BLaER1 treated with 17β-estradiol and CSF1 and Interleukin-3, amounts not matched to agents 10 nM and 100 nM (cell line): Measurements from ENCODE around the gene CCNC.

Source experiments
- H3K27ac ChIP-seq, 11 experiments: shearing (Covaris generic); formaldehyde crosslinking; 2 replicates each; pipeline ENCODE4 v1.8.1; 2022
- H3K27me3 ChIP-seq, 11 experiments: shearing (Covaris generic); formaldehyde crosslinking; 2 replicates each; pipeline ENCODE4 v1.8.1; 2022
- H3K36me3 ChIP-seq, 11 experiments: shearing (Covaris generic); formaldehyde crosslinking; 2 replicates each; pipeline ENCODE4 v1.8.1; 2022
- H3K4me1 ChIP-seq, 10 experiments: shearing (Covaris generic); formaldehyde crosslinking; 2 replicates each; pipeline ENCODE4 v1.8.1; 2022
- H3K4me2 ChIP-seq, 11 experiments: shearing (Covaris generic); formaldehyde crosslinking; 2 replicates each; pipeline ENCODE4 v1.8.1; 2022
- H3K4me3 ChIP-seq, 10 experiments: shearing (Covaris generic); formaldehyde crosslinking; 2 replicates each; pipeline ENCODE4 v1.8.1; 2022
- H3K9ac ChIP-seq, 11 experiments: shearing (Covaris generic); formaldehyde crosslinking; 2 replicates each; pipeline ENCODE4 v1.8.1; 2022
- H3K9me3 ChIP-seq, 11 experiments: shearing (Covaris generic); formaldehyde crosslinking; replicated peaks in 1 of 11; 2 replicates each; pipeline ENCODE4 v1.8.1; 2022
- H4K20me1 ChIP-seq, 11 experiments: shearing (Covaris generic); formaldehyde crosslinking; 2 replicates each; pipeline ENCODE4 v1.8.1; 2022
- Cebpa-rat ChIP-seq, 11 experiments: shearing (Covaris generic); IDR thresholded peaks; 2 replicates each; pipeline ENCODE4 v1.8.1; 2022

CCNC gene

DNA sequence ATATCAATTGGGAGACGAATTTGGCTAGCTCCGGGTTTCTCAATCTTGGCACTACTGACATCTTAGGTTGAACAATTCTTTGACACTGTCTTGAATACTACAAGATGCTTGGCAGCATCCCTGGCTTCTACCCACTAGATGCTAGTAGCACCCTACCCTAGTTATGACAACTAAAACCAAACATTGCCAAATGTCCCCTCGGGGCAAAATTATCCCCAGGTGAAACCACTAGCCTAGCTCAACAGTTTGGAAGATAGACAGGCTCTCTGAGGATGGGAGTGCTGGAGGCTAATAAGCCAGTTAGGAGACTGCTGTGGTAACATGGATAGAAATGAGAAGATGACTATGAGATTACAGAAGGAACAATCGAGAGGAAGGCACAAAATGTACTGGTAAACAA is 20.9 kb downstream of the CCNC start:
- Histone ChIP-seq H3K4me3 (no peak overlapping the region), H3K9ac (no peak overlapping the region), H3K9me3 (no peaks in the 10 kb centered on the region), H3K27ac (no peak overlapping the region), H3K4me2 (no peak overlapping the region), H3K27me3 (no peaks in the 10 kb centered on the region), H3K36me3 (peaks cover 75 to 95% (median 86%) of the 10 kb centered on the region in 11 experiments), H3K4me1 (peaks cover 0 to 5% (median 0%) of the 10 kb centered on the region in 10 experiments; a peak in 1 of 20 replicates), H4K20me1 (peaks cover 0 to 37% (median 8%) of the 10 kb centered on the region in 11 experiments; a peak in 8 of 22 replicates)
- no peak for TF ChIP-seq Cebpa-rat (IDR thresholded peaks at IDR 0.05)

GRCh38 chr6:99545442-99545841 is 23.0 kb downstream of the CCNC start:
- H3K9me3 ChIP-seq, result no peaks in the 10 kb centered on the region
- H3K4me1 ChIP-seq, result peaks cover 0 to 5% (median 0%) of the 10 kb centered on the region in 10 experiments; a peak in 1 of 20 replicates
- H3K4me2 ChIP-seq, result no peak overlapping the region
- TF ChIP-seq Cebpa-rat (IDR thresholded peaks at IDR 0.05), result no peak
- peaks cover 83 to 98% (median 94%) of the 10 kb centered on the region in 11 experiments for H3K36me3 ChIP-seq
- H3K9ac ChIP-seq, result no peak overlapping the region
- peaks cover 0 to 48% (median 8%) of the 10 kb centered on the region in 11 experiments; a peak in 8 of 22 replicates for H4K20me1 ChIP-seq
- H3K27me3 ChIP-seq, result no peaks in the 10 kb centered on the region
- H3K4me3 ChIP-seq, result no peak overlapping the region
- H3K27ac ChIP-seq, result no peak overlapping the region

GRCh38 chr6:99543968-99544367 is 24.5 kb downstream of the CCNC start:
- no peak for TF ChIP-seq Cebpa-rat (IDR thresholded peaks at IDR 0.05)
- peaks cover 0 to 5% (median 0%) of the 10 kb centered on the region in 10 experiments; a peak in 1 of 20 replicates for H3K4me1 ChIP-seq
- H3K4me3 ChIP-seq, result no peak overlapping the region
- H3K27me3 ChIP-seq, result no peaks in the 10 kb centered on the region
- peaks cover 0 to 46% (median 8%) of the 10 kb centered on the region in 11 experiments; a peak in 8 of 22 replicates for H4K20me1 ChIP-seq
- peaks cover 84 to 100% (median 96%) of the 10 kb centered on the region in 11 experiments for H3K36me3 ChIP-seq
- H3K9me3 ChIP-seq, result no peaks in the 10 kb centered on the region
- H3K4me2 ChIP-seq, result no peak overlapping the region
- no peak overlapping the region for H3K27ac ChIP-seq
- H3K9ac ChIP-seq, result no peak overlapping the region

DNA sequence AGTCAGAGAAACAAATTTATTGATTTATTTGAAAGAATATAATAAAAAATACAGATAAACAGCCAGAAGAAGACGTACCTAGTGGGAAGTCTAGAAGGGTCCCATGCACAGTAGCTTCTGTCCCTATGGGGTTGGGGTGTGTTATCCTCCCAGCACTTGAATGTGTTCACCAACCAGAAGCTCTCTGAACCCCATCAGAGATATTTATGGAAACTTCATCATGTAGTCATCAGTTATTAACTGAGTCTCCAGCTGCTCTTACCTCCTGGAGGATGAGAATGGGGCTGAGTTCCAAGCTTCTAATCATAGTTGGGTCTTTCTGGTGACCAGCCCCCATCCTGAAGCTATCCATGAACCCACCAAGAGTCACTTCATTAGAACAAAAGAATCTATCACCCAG is 37.8 kb downstream of the CCNC start:
- Histone ChIP-seq H3K4me1 (no peaks in the 10 kb centered on the region), H3K27me3 (no peaks in the 10 kb centered on the region), H3K36me3 (peaks cover 14 to 68% (median 28%) of the 10 kb centered on the region in 11 experiments; a peak in 21 of 22 replicates), H4K20me1 (no peaks in the 10 kb centered on the region; a peak in 1 of 22 replicates), H3K4me3 (no peak overlapping the region), H3K9me3 (no peaks in the 10 kb centered on the region), H3K4me2 (no peak overlapping the region), H3K9ac (no peak overlapping the region), H3K27ac (no peak overlapping the region)
- TF ChIP-seq Cebpa-rat (IDR thresholded peaks at IDR 0.05), result no peak

GRCh38 chr6:99522531-99522930 is 45.9 kb downstream of the CCNC start:
- Histone ChIP-seq H3K27ac (no peak overlapping the region), H3K27me3 (no peaks in the 10 kb centered on the region), H3K9ac (no peak overlapping the region), H3K4me2 (peak overlapping the region in 5 of 11 experiments; percentile 10 to 84 (median 82); a peak in 7 of 22 replicates), H3K36me3 (no peaks in the 10 kb centered on the region), H4K20me1 (peaks cover 0 to 6% (median 0%) of the 10 kb centered on the region in 11 experiments; a peak in 1 of 22 replicates), H3K9me3 (no peaks in the 10 kb centered on the region), H3K4me1 (peaks cover 10 to 21% (median 13%) of the 10 kb centered on the region in 10 experiments), H3K4me3 (no peak overlapping the region)
- no peak for TF ChIP-seq Cebpa-rat (IDR thresholded peaks at IDR 0.05)

DNA sequence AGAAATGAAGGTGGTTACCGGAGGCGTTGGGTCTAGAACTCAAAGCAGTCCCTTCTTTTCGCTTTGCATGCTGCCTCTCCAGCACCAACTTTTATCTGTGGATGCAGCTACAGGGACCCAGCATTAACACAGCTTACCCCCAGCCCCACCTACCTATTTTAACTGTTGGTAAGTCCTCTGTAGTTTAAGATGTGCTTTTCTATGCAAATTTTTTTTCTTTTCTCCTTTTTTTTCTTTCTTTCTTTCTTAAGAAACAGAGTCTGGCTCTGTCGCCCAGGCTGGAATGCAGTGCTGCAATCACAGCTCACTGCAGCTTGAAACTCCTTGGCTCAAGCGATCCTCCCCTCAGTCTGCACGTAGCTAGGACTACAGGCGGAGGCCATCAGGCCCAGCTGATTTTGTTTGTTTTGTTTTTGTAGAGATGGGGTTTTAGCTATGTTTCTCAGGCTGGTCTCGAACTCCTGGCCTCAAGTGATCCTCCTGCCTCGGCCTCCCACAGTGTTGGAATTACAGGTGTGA is 46.8 kb downstream of the CCNC start:
- H3K27ac ChIP-seq, result peak overlapping the region; percentile 52 to 87 (median 73); a peak in 19 of 22 replicates
- H3K9me3 ChIP-seq, result no peaks in the 10 kb centered on the region
- no peaks in the 10 kb centered on the region for H3K27me3 ChIP-seq
- H3K4me2 ChIP-seq, result peak overlapping the region; percentile 73 to 87 (median 82)
- H3K4me3 ChIP-seq, result peak overlapping the region; percentile 63 to 82 (median 70)
- no peak for TF ChIP-seq Cebpa-rat (IDR thresholded peaks at IDR 0.05)
- peaks cover 10 to 21% (median 13%) of the 10 kb centered on the region in 10 experiments for H3K4me1 ChIP-seq
- no peaks in the 10 kb centered on the region for H3K36me3 ChIP-seq
- H4K20me1 ChIP-seq, result peaks cover 0 to 6% (median 0%) of the 10 kb centered on the region in 11 experiments; a peak in 1 of 22 replicates
- peak overlapping the region; percentile 64 to 86 (median 79) for H3K9ac ChIP-seq

DNA sequence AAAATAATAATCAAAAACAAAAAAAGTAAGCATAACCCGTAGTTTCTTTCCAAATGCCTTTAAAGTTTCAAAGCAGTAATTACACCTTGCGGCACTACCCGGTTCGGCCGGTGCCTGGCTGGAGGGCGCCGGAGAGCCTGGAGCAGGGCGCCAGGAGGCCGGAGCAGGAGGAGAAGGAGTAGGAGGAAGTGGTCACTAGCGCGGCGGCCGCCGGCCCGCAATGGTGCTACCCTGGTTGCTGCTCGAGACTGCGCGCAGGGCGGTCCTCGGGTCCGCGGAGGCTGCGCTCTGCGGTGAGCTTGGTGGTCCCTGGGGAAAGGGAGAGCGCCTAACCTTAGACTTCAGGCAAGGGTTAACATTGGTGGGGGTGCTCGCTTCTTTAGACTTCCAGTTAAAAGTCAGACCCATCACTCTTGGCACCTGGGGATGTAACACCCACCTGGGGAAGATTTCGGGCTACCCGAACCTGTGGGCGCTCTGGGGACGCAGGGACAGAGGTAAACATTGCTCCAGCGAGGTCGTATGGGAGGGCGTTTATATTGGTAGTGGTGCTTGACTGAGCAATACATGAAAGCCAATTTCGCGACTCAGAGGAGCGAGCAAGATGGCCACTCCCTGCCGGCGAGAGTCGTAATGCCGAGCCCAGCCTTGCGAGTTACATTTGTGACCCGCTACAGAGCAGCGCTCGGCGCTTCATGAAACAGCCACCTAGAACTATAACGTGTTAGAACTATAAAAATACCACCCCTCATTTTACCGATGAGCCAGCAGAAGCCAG is 47.4 kb downstream of the CCNC start:
- Histone ChIP-seq H3K27ac (peak overlapping the region; percentile 52 to 87 (median 73); a peak in 20 of 22 replicates), H3K27me3 (no peaks in the 10 kb centered on the region), H3K4me1 (peaks cover 10 to 25% (median 15%) of the 10 kb centered on the region in 10 experiments), H3K9me3 (no peaks in the 10 kb centered on the region), H3K36me3 (no peaks in the 10 kb centered on the region), H3K4me2 (peak overlapping the region; percentile 73 to 87 (median 82)), H3K4me3 (peak overlapping the region; percentile 63 to 82 (median 70)), H4K20me1 (peaks cover 0 to 6% (median 0%) of the 10 kb centered on the region in 11 experiments; a peak in 1 of 22 replicates), H3K9ac (peak overlapping the region; percentile 64 to 86 (median 79))
- TF ChIP-seq Cebpa-rat (IDR thresholded peaks at IDR 0.05), result no peak

- Histone ChIP-seq H3K4me3 (no peak overlapping the region), H3K4me1 (peaks cover 11 to 27% (median 17%) of the 10 kb centered on the region in 10 experiments), H3K27me3 (no peaks in the 10 kb centered on the region), H3K9me3 (no peaks in the 10 kb centered on the region), H4K20me1 (peaks cover 0 to under 1% (median 0%) of the 10 kb centered on the region in 11 experiments; a peak in 1 of 22 replicates), H3K9ac (no peak overlapping the region), H3K4me2 (peak overlapping the region in 2 of 11 experiments; percentile 79 to 84; a peak in 1 of 22 replicates), H3K36me3 (no peaks in the 10 kb centered on the region), H3K27ac (no peak overlapping the region)
- TF ChIP-seq Cebpa-rat (IDR thresholded peaks at IDR 0.05), result no peak
Observed at GRCh38 chr6:99519446-99519845, 49.0 kb downstream of the CCNC start.

DNA sequence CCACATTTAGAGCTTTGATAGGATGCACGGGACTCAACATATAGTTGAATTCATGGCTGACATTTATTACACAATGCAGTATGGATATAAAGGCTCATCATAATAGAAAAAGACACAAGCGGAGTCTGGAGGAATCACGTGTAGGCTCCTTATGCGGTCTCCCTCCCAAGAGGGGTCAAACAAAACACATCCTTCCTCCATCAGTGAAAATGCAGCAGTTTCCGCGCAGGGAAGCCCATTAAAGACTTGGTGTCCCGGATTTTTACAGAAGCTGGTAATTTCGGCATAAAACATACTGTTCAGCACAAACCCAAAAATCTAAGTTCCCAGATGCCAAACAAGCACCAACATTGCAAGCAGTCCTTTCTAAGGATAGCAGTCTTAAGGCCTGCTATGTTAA is 54.4 kb downstream of the CCNC start:
- no peaks in the 10 kb centered on the region for H3K27me3 ChIP-seq

More for the DNA sequence above, 54.4 kb downstream of the CCNC start:
- H3K4me1 ChIP-seq, result peaks cover 11 to 20% (median 18%) of the 10 kb centered on the region in 10 experiments
- H3K9ac ChIP-seq, result peak overlapping the region; percentile 82 to 95 (median 90); a peak in 19 of 22 replicates
- H3K4me2 ChIP-seq, result peak overlapping the region; percentile 70 to 90 (median 83)
- H3K27ac ChIP-seq, result no peak overlapping the region
- no peaks in the 10 kb centered on the region for H3K9me3 ChIP-seq
- peaks cover 0 to 15% (median 10%) of the 10 kb centered on the region in 11 experiments; a peak in 16 of 22 replicates for H3K36me3 ChIP-seq
- peak overlapping the region; percentile 72 to 95 (median 80) for H3K4me3 ChIP-seq
- no peak for TF ChIP-seq Cebpa-rat (IDR thresholded peaks at IDR 0.05)
- H4K20me1 ChIP-seq, result peaks cover 0 to 25% (median 4%) of the 10 kb centered on the region in 11 experiments; a peak in 5 of 22 replicates
